Uterus (tissue), 4 donors: ENCODE data around the gene GEMIN7. TPM values are rescaled to one million over a fixed set of nuclear protein-coding genes. Genes with fewer than 3 reads are reported as not detected.
"Not testable (repeated sequence)": the region's sequence is repeated elsewhere in the genome, so short reads cannot be mapped to it uniquely, and the experiment has no call there.

Source experiments
- DNase-seq, 2 donors: peaks; one replicate each; pipeline ENCODE4 v3.0.0-alpha.2; 2019 to 2020
- H3K27ac ChIP-seq, 2 donors: fragments of 200-600 bp; sonication (generic); 1 replicate in 1 of 2; 2 replicates in 1 of 2; pipeline ENCODE4 v1.5.1; 2016 to 2018
- H3K27me3 ChIP-seq, 2 donors: fragments of 200-600 bp; sonication (generic); one replicate each; pipeline ENCODE4 v1.5.1; 2018 to 2019; ENCODE audit warnings: control low read depth in 1 of 2
- H3K36me3 ChIP-seq, 2 donors: fragments of 200-600 bp; sonication (generic); one replicate each; pipeline ENCODE4 v1.5.1; 2019; ENCODE audit warnings: control low read depth in 1 of 2
- H3K4me1 ChIP-seq, 2 donors: fragments of 200-600 bp; sonication (generic); one replicate each; pipeline ENCODE4 v1.5.1; 2018 to 2019; ENCODE audit warnings: control low read depth in 1 of 2
- H3K4me3 ChIP-seq, 2 donors: fragments of 200-600 bp; sonication (generic); 1 replicate in 1 of 2; 2 replicates in 1 of 2; pipeline ENCODE4 v1.5.1; 2018 to 2019; ENCODE audit warnings: mild to moderate bottlenecking in 1 of 2
- H3K9me3 ChIP-seq, 2 donors: fragments of 200-600 bp; sonication (generic); one replicate each; pipeline ENCODE4 v1.5.1; 2019; ENCODE audit warnings: control low read depth in 1 of 2
- CTCF ChIP-seq, 4 experiments: fragments of 200-600 bp in 2 of 4; fragments of 450-650 bp in 2 of 4; sonication (generic) in 2 of 4; IDR thresholded peaks; one replicate each; pipeline ENCODE4 v1.5.1; 2016 to 2019; ENCODE audit warnings: antibody characterized with exemption in 4 of 4, mild to moderate bottlenecking in 2 of 4, moderate library complexity in 1 of 4
- POLR2A ChIP-seq, 2 donors: fragments of 450-650 bp; IDR thresholded peaks; one replicate each; pipeline ENCODE4 v1.6.1; 2016; ENCODE audit warnings: antibody characterized with exemption in 2 of 2, mild to moderate bottlenecking in 1 of 2, moderate library complexity in 1 of 2
- intact Hi-C: fragments of 100-400 bp; cut with DNase I; formaldehyde crosslinking; loops from one replicate; pipeline ENCODE4 v1.15.1; 2023; ENCODE audit warnings: low total_unique reads
- total RNA-seq, 4 donors: library from RNA; depleted of rRNA in 3 of 4; stranded (reverse); fragments of >200 nt in 3 of 4; gene quantifications; one replicate each; pipeline versions ENCODE4 v1.1.0 to v1.2.4, GENCODE V29; 2014 to 2023
- donor health status: DM: yes; HTN: yes; CAD: no.

GEMIN7 gene
- total RNA-seq, 4 donors from 2014 or later: 3.5 to 18.4 (median 13.7) TPM

GRCh38 chr19:45117671-45118070 lies 38.6 kb downstream of the GEMIN7 start:
- DNase-seq: no peak

GRCh38 chr19:45118106-45118505 lies 39.0 kb downstream of the GEMIN7 start:
- H3K27me3 ChIP-seq: no peaks in the 10 kb centered on the region
- H3K4me3 ChIP-seq: no peak overlapping the region
- H3K36me3 ChIP-seq: no peaks in the 10 kb centered on the region
- H3K27ac ChIP-seq: no peak overlapping the region
- intact Hi-C loops: no loop called here
- no peaks in the 10 kb centered on the region for H3K4me1 ChIP-seq
- TF ChIP-seq CTCF (IDR thresholded peaks at IDR 0.05) (no peak), POLR2A (IDR thresholded peaks at IDR 0.05) (no peak)
- no peak for DNase-seq
- no peaks in the 10 kb centered on the region for H3K9me3 ChIP-seq

More at GRCh38 chr19:45117671-45118070, 38.6 kb downstream of the GEMIN7 start:
- Histone ChIP-seq H3K27ac (no peak overlapping the region), H3K4me3 (no peak overlapping the region), H3K9me3 (no peaks in the 10 kb centered on the region), H3K27me3 (no peaks in the 10 kb centered on the region), H3K36me3 (no peaks in the 10 kb centered on the region), H3K4me1 (no peaks in the 10 kb centered on the region)
- no peak for TF ChIP-seq POLR2A (IDR thresholded peaks at IDR 0.05)
- TF ChIP-seq CTCF (IDR thresholded peaks at IDR 0.05): no peak
- intact Hi-C loops: no loop called here

GRCh38 chr19:45118591-45119355 lies 39.7 kb downstream of the GEMIN7 start:
- H3K4me3 ChIP-seq, DNase-seq, intact Hi-C loops, H3K9me3 ChIP-seq, H3K27ac ChIP-seq, H3K4me1 ChIP-seq, H3K27me3 ChIP-seq, H3K36me3 ChIP-seq: not testable (repeated sequence)

GRCh38 chr19:45119582-45119981 lies 40.5 kb downstream of the GEMIN7 start:
- DNase-seq: no peak
- Histone ChIP-seq H3K4me3 (no peak overlapping the region), H3K9me3 (no peaks in the 10 kb centered on the region), H3K27me3 (no peaks in the 10 kb centered on the region), H3K4me1 (no peaks in the 10 kb centered on the region), H3K36me3 (no peaks in the 10 kb centered on the region), H3K27ac (no peak overlapping the region)
- intact Hi-C loops: no loop called here
- no peak for TF ChIP-seq CTCF (IDR thresholded peaks at IDR 0.05)
- no peak for TF ChIP-seq POLR2A (IDR thresholded peaks at IDR 0.05)

GRCh38 chr19:45121827-45122345 lies 42.8 kb downstream of the GEMIN7 start:
- no peak for TF ChIP-seq POLR2A (IDR thresholded peaks at IDR 0.05)
- TF ChIP-seq CTCF (IDR thresholded peaks at IDR 0.05): no peak
- H3K4me1 ChIP-seq: no peaks in the 10 kb centered on the region
- intact Hi-C loops: no loop called here
- H3K36me3 ChIP-seq: no peaks in the 10 kb centered on the region
- no peak overlapping the region for H3K4me3 ChIP-seq
- DNase-seq: no peak
- no peaks in the 10 kb centered on the region for H3K27me3 ChIP-seq
- H3K9me3 ChIP-seq: no peaks in the 10 kb centered on the region
- H3K27ac ChIP-seq: no peak overlapping the region
